OCI-LY7 (cell line): ENCODE data around the gene TCAF1. TPM values are rescaled to one million over a fixed set of nuclear protein-coding genes. Genes with fewer than 3 reads are reported as not detected.

Source experiments
- BruUV-seq: library from RNA; stranded (reverse); fragments of 400-500 nt; replicated peaks from 2 replicates; lab custom pipeline; 2021; lab: Mats Ljungman, UMichigan
- CTCF ChIA-PET: fragments of 300-600 bp; sonication (Branson Sonifier 250); formaldehyde crosslinking; loops from one replicate; lab custom pipeline; 2022; ENCODE audit warnings: antibody characterized with exemption; ENCODE audit not compliant: unreplicated experiment; lab: Charles Lee
- POLR2A ChIA-PET: fragments of 300-600 bp; sonication (Branson Sonifier 250); formaldehyde crosslinking; loops from one replicate; lab custom pipeline; 2022; ENCODE audit warnings: antibody characterized with exemption; lab: Charles Lee
- DNase-seq: peaks from one replicate; pipeline ENCODE4 v3.0.0-alpha.2; 2015; ENCODE audit warnings: low spot score
- H2AFZ ChIP-seq: fragments of 200-600 bp; sonication (generic), shearing (Covaris generic); 2 replicates; pipeline ENCODE4 v1.6.1; 2014; ENCODE audit warnings: mild to moderate bottlenecking, antibody characterized with exemption, low read length, moderate library complexity
- H3K27ac ChIP-seq: fragments of 200-600 bp; sonication (generic); 2 replicates; pipeline ENCODE4 v1.5.1; 2014; ENCODE audit warnings: mixed run types, low read depth, mild to moderate bottlenecking, moderate library complexity, low read length, inconsistent platforms; ENCODE audit not compliant: poor library complexity, severe bottlenecking
- H3K36me3 ChIP-seq: fragments of 200-600 bp; sonication (generic); 2 replicates; pipeline ENCODE4 v1.6.1; 2014; ENCODE audit warnings: mild to moderate bottlenecking, antibody characterized with exemption, low read length, moderate library complexity, mixed read lengths; ENCODE audit not compliant: insufficient read depth
- H3K4me1 ChIP-seq: fragments of 200-600 bp; sonication (generic); 2 replicates; pipeline ENCODE4 v1.5.1; 2014; ENCODE audit warnings: mild to moderate bottlenecking, low read length; ENCODE audit not compliant: insufficient read depth, poor library complexity, severe bottlenecking
- H3K4me2 ChIP-seq: fragments of 200-600 bp; sonication (generic); 2 replicates; pipeline ENCODE4 v1.6.1; 2014; ENCODE audit warnings: mild to moderate bottlenecking, low read length
- H3K4me3 ChIP-seq: fragments of 200-600 bp; sonication (generic); 2 replicates; pipeline ENCODE4 v1.5.1; 2014; ENCODE audit warnings: mild to moderate bottlenecking, low read depth, low read length; ENCODE audit not compliant: poor library complexity, severe bottlenecking
- H3K79me2 ChIP-seq: fragments of 200-600 bp; sonication (generic); 2 replicates; pipeline ENCODE4 v1.6.1; 2016; ENCODE audit warnings: low read depth, mild to moderate bottlenecking, low read length, moderate library complexity, mixed read lengths; ENCODE audit not compliant: insufficient read depth
- H3K9me2 ChIP-seq: fragments of 200-600 bp; sonication (generic); 2 replicates; pipeline ENCODE4 v1.6.1; 2016; ENCODE audit warnings: mild to moderate bottlenecking, low read length, mixed read lengths; ENCODE audit not compliant: insufficient read depth
- H3K9me3 ChIP-seq: fragments of 200-600 bp; sonication (generic); 2 replicates; pipeline ENCODE4 v1.6.1; 2014; ENCODE audit warnings: mild to moderate bottlenecking, mixed run types, low read length, mixed read lengths
- H4K20me1 ChIP-seq: fragments of 200-600 bp; sonication (generic); 2 replicates; pipeline ENCODE4 v1.6.1; 2014; ENCODE audit warnings: mild to moderate bottlenecking, antibody characterized with exemption, low read length, moderate library complexity, mixed read lengths; ENCODE audit not compliant: insufficient read depth
- CTCF ChIP-seq: fragments of 200-600 bp; sonication (generic); conservative IDR thresholded peaks from 2 replicates; pipeline ENCODE4 v1.5.1; 2014; ENCODE audit warnings: mild to moderate bottlenecking, antibody characterized with exemption, low read length, moderate library complexity, mixed read lengths
- EZH2phosphoT487 ChIP-seq: fragments of 200-600 bp; sonication (generic); IDR thresholded peaks from 2 replicates; pipeline ENCODE4 v1.6.1; 2018; ENCODE audit warnings: low read depth, borderline replicate concordance, mild to moderate bottlenecking, mixed run types, antibody characterized with exemption, low read length, moderate library complexity, mixed read lengths
- intact Hi-C: fragments of 100-400 bp; cut with micrococcal nuclease; formaldehyde crosslinking; loops from one replicate; pipeline ENCODE4 v1.10.0; 2022; ENCODE audit not compliant: unreplicated experiment
- total RNA-seq, 2 experiments: library from RNA; depleted of rRNA in 1 of 2; stranded (reverse); fragments of >200 nt in 1 of 2; shearing (Covaris generic) in 1 of 2; gene quantifications; 2 replicates each; pipeline ENCODE4 v1.2.3, GENCODE V29; 2014 to 2022

The TCAF1 gene
- total RNA-seq, 2 experiments from 2014 or later, result 3.3 to 5.5 TPM

DNA sequence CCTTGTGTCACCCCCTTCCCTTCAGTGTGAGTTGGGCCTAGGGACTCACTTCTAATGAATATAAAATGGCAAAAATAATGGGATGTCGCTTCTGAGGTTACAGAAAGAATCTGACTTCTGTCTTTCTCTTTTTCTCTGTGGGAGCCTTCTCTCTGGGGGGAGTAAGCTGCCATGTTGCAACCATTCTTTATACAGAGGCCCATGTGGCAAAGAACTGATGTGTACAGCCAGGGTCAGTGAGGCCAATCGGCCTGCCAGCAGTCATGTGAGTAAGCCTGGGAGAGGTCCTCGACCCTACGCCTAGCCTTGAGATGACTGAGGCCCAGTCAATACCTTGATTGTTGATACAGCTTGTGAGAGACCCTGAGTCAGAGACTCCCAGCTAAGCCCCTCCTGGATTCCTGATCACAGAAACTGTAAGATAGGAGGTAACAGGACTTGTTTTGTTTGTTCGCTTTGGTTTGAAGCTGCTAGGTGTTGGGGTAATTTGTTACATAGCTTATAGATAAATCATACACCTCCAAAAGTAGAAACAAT, 1.7 kb downstream of the TCAF1 start:
- Histone ChIP-seq H3K79me2 (no peaks in the 10 kb centered on the region), H3K4me3 (no peak overlapping the region), H3K27ac (no peak overlapping the region), H2AFZ (no peak overlapping the region), H4K20me1 (no peaks in the 10 kb centered on the region), H3K36me3 (no peaks in the 10 kb centered on the region), H3K9me3 (no peaks in the 10 kb centered on the region), H3K4me2 (no peak overlapping the region), H3K4me1 (no peaks in the 10 kb centered on the region), H3K9me2 (no peaks in the 10 kb centered on the region)
- ChIA-PET CTCF (no interaction called here), POLR2A (no interaction called here)
- no TSS peak for BruUV-seq
- no peak for DNase-seq
- TF ChIP-seq CTCF, result no peak
- TF ChIP-seq EZH2phosphoT487, result no peak
- intact Hi-C loops, result no loop called here

- H4K20me1 ChIP-seq, result no peaks in the 10 kb centered on the region
- H2AFZ ChIP-seq, result no peak overlapping the region
- intact Hi-C loops, result no loop called here
- H3K4me2 ChIP-seq, result no peak overlapping the region
- BruUV-seq, result no TSS peak
- no peaks in the 10 kb centered on the region for H3K36me3 ChIP-seq
- no peak overlapping the region for H3K4me3 ChIP-seq
- H3K9me3 ChIP-seq, result no peaks in the 10 kb centered on the region
- no peak for TF ChIP-seq EZH2phosphoT487
- TF ChIP-seq CTCF, result no peak
- H3K27ac ChIP-seq, result no peak overlapping the region
- ChIA-PET CTCF (no interaction called here), POLR2A (interaction anchor here (0.6 kb wide), 1 partner anchor 23 kb away, joined by 3 read pairs; no protein-coding TSS in a partner anchor)
- H3K4me1 ChIP-seq, result no peaks in the 10 kb centered on the region
- no peaks in the 10 kb centered on the region for H3K9me2 ChIP-seq
- no peaks in the 10 kb centered on the region for H3K79me2 ChIP-seq
- no peak for DNase-seq
Observed at GRCh38 chr7:143898810-143899209, 3.2 kb downstream of the TCAF1 start.

DNA sequence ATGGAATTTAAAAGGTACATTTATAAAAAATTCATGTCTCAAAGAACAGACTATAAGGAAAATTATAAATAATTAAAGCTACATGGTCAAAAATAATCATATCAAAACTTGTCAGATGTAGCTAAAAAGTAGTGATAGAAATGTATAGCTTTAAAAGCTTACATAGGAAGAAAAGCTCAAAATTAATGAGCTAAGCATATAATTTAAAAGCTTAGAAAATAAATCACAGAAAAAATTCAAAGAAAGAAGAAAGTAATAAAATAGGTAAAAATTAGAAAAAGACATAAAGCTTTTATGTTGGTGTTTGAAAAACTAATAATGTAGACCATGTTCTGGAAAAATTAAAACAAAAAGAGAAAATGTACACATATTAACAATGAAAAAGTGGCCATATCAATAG, 5.3 kb downstream of the TCAF1 start:
- no peaks in the 10 kb centered on the region for H3K79me2 ChIP-seq
- CTCF ChIA-PET, result interaction anchor here (1.1 kb wide), 1 partner anchor 231 kb away, joined by 3 read pairs; no protein-coding TSS in a partner anchor
- no TSS peak for BruUV-seq

More for the DNA sequence above, 5.3 kb downstream of the TCAF1 start:
- no peak for DNase-seq
- intact Hi-C loops, result no loop called here
- H3K4me1 ChIP-seq, result no peaks in the 10 kb centered on the region
- no peak for TF ChIP-seq EZH2phosphoT487
- no peak for TF ChIP-seq CTCF
- H2AFZ ChIP-seq, result no peak overlapping the region
- no peaks in the 10 kb centered on the region for H3K36me3 ChIP-seq
- H3K27ac ChIP-seq, result no peak overlapping the region
- no peak overlapping the region for H3K4me3 ChIP-seq
- H3K4me2 ChIP-seq, result no peak overlapping the region
- no peaks in the 10 kb centered on the region for H3K9me3 ChIP-seq
- POLR2A ChIA-PET, result interaction anchor here (0.5 to 0.8 kb wide), 2 partner anchors 11 to 15 kb away, joined by 3 read pairs; no protein-coding TSS in a partner anchor
- H3K9me2 ChIP-seq, result no peaks in the 10 kb centered on the region
- no peaks in the 10 kb centered on the region for H4K20me1 ChIP-seq
